HG03521 (cell line): Measurements from ENCODE around the gene NTNG2.

ENCODE experiments used
- ATAC-seq: cut with Tn5 transposase; IDR thresholded peaks from one replicate; pipeline ENCODE4 v1.9.1; 2021; ENCODE audit warnings: mild to moderate bottlenecking, moderate library complexity; ENCODE audit not compliant: unreplicated experiment

Gene NTNG2

GRCh38 chr9:132234535-132234934 is 72.7 kb downstream of the NTNG2 start:
- ATAC-seq, result no peak

- ATAC-seq, result no peak
Measured at GRCh38 chr9:132235125-132235524, 73.3 kb downstream of the NTNG2 start.

- ATAC-seq, result no peak
Measured at GRCh38 chr9:132235894-132236661, 74.2 kb downstream of the NTNG2 start.

GRCh38 chr9:132236662-132237311 is 74.9 kb downstream of the NTNG2 start:
- no peak for ATAC-seq

GRCh38 chr9:132237481-132237880 is 75.6 kb downstream of the NTNG2 start:
- no peak for ATAC-seq

GRCh38 chr9:132238026-132238972 is 76.4 kb downstream of the NTNG2 start:
- no peak for ATAC-seq

GRCh38 chr9:132238992-132239391 is 77.1 kb downstream of the NTNG2 start:
- ATAC-seq, result no peak

- ATAC-seq, result no peak
Measured at GRCh38 chr9:132239518-132239917, 77.7 kb downstream of the NTNG2 start.

GRCh38 chr9:132239999-132240840 is 78.4 kb downstream of the NTNG2 start:
- ATAC-seq, result no peak

GRCh38 chr9:132240841-132241482 is 79.1 kb downstream of the NTNG2 start:
- peak; percentile 75 for ATAC-seq

GRCh38 chr9:132241483-132241839 is 79.6 kb downstream of the NTNG2 start:
- ATAC-seq, result peak; percentile 8

- peak; percentile 3 for ATAC-seq
Measured at GRCh38 chr9:132241840-132242620, 80.2 kb downstream of the NTNG2 start.

- ATAC-seq, result no peak
Measured at GRCh38 chr9:132242621-132243155, 80.8 kb downstream of the NTNG2 start.

GRCh38 chr9:132243156-132244074 is 81.6 kb downstream of the NTNG2 start:
- ATAC-seq, result no peak

GRCh38 chr9:132244582-132245455 is 83.0 kb downstream of the NTNG2 start:
- ATAC-seq, result no peak

GRCh38 chr9:132245465-132245864 is 83.6 kb downstream of the NTNG2 start:
- no peak for ATAC-seq

GRCh38 chr9:132247942-132248341 is 86.1 kb downstream of the NTNG2 start:
- ATAC-seq, result no peak
